IMR-90 (cell line): Measurements from ENCODE around the gene ZNF280B. TPM values are rescaled to one million over a fixed set of nuclear protein-coding genes. Genes with fewer than 3 reads are reported as not detected.

Source experiments
- ATAC-seq: fragments of 200-7000 bp; cut with Tn5 transposase; 2 replicates; pipeline ENCODE4 v1.9.1; 2020; ENCODE audit warnings: low read depth, mild to moderate bottlenecking, moderate library complexity
- BruUV-seq: library from RNA; stranded (reverse); fragments of 400-500 nt; replicated peaks from 2 replicates; lab custom pipeline; 2021; lab: Mats Ljungman, UMichigan
- CTCF ChIA-PET: fragments of 300-600 bp; formaldehyde crosslinking; extraction: SDS; loops from one replicate; lab custom pipeline; 2021; ENCODE audit warnings: antibody characterized with exemption; lab: Yijun Ruan, JAX
- POLR2A ChIA-PET: fragments of 300-600 bp; sonication (Branson Sonifier 250); formaldehyde crosslinking; loops from one replicate; lab custom pipeline; 2022; ENCODE audit warnings: antibody characterized with exemption; ENCODE audit not compliant: unreplicated experiment; lab: Charles Lee
- DNase-seq: peaks from one replicate; pipeline ENCODE4 v3.0.0; 2013
- H2AFZ ChIP-seq: replicated peaks from 2 replicates; pipeline ENCODE3; 2013; ENCODE audit warnings: low read length, mild to moderate bottlenecking; ENCODE audit not compliant: poor library complexity
- H2AK5ac ChIP-seq: 2 replicates; pipeline ENCODE4 v1.6.1; 2013; ENCODE audit warnings: low read depth, low read length, inconsistent platforms
- H2AK9ac ChIP-seq: replicated peaks from 2 replicates; pipeline ENCODE3; 2013; ENCODE audit warnings: mild to moderate bottlenecking, low read depth, low read length, moderate library complexity; ENCODE audit not compliant: poor library complexity
- H2BK120ac ChIP-seq: 2 replicates; pipeline ENCODE4 v1.6.1; 2013; ENCODE audit warnings: low read depth, low read length, inconsistent platforms
- H2BK15ac ChIP-seq: 3 replicates; pipeline ENCODE4 v1.6.1; 2013; ENCODE audit warnings: low read depth, low read length, inconsistent platforms
- H2BK20ac ChIP-seq: 2 replicates; pipeline ENCODE4 v1.6.1; 2013; ENCODE audit warnings: low read depth, mild to moderate bottlenecking, inconsistent platforms, low read length, moderate library complexity
- H2BK5ac ChIP-seq: 2 replicates; pipeline ENCODE4 v1.6.1; 2013; ENCODE audit warnings: mild to moderate bottlenecking, low read depth, low read length, inconsistent platforms; ENCODE audit not compliant: poor library complexity, severe bottlenecking
- H3K14ac ChIP-seq: replicated peaks from 2 replicates; pipeline ENCODE4 v1.6.1; 2013; ENCODE audit warnings: low read depth, low read length, inconsistent platforms
- H3K18ac ChIP-seq: 2 replicates; pipeline ENCODE4 v1.6.1; 2013; ENCODE audit warnings: low read depth, low read length, control low read depth
- H3K23ac ChIP-seq: 2 replicates; pipeline ENCODE4 v1.6.1; 2013; ENCODE audit warnings: low read depth, low read length, inconsistent platforms
- H3K27ac ChIP-seq: 2 replicates; pipeline ENCODE4 v1.5.1; 2013; ENCODE audit warnings: mild to moderate bottlenecking, control low read depth, low read length; ENCODE audit not compliant: insufficient read depth
- H3K27me3 ChIP-seq: 2 replicates; pipeline ENCODE4 v1.6.1; 2013; ENCODE audit warnings: low read length; ENCODE audit not compliant: control insufficient read depth, insufficient read depth
- H3K36me3 ChIP-seq: 2 replicates; pipeline ENCODE4 v1.6.1; 2013; ENCODE audit warnings: low read length, mixed read lengths; ENCODE audit not compliant: control insufficient read depth, insufficient read depth
- H3K4ac ChIP-seq: 2 replicates; pipeline ENCODE4 v1.6.1; 2013; ENCODE audit warnings: low read depth, low read length, inconsistent platforms
- H3K4me1 ChIP-seq: 2 replicates; pipeline ENCODE4 v1.6.1; 2013; ENCODE audit warnings: low read length, mixed read lengths; ENCODE audit not compliant: control insufficient read depth, insufficient read depth
- H3K4me2 ChIP-seq: 2 replicates; pipeline ENCODE4 v1.6.1; 2013; ENCODE audit warnings: low read depth, mild to moderate bottlenecking, control low read depth, low read length, moderate library complexity
- H3K4me3 ChIP-seq: 2 replicates; pipeline ENCODE4 v1.5.1; 2013; ENCODE audit warnings: low read depth, mild to moderate bottlenecking, control low read depth, low read length, moderate library complexity; ENCODE audit not compliant: insufficient read depth
- H3K56ac ChIP-seq: 2 replicates; pipeline ENCODE4 v1.6.1; 2013; ENCODE audit warnings: low read length, inconsistent platforms; ENCODE audit not compliant: insufficient read depth; ENCODE audit errors: extremely low read depth
- H3K79me1 ChIP-seq, 2 experiments: 2 replicates each; pipeline ENCODE4 v1.6.1; 2013; ENCODE audit warnings: low read length in 2 of 2, inconsistent platforms in 1 of 2, low read depth in 1 of 2
- H3K9ac ChIP-seq: 2 replicates; pipeline ENCODE4 v1.6.1; 2013; ENCODE audit warnings: low read depth, low read length, control low read depth
- H3K9me1 ChIP-seq: 2 replicates; pipeline ENCODE4 v1.6.1; 2013; ENCODE audit warnings: low read length, inconsistent platforms; ENCODE audit not compliant: insufficient read depth
- H3K9me3 ChIP-seq: 2 replicates; pipeline ENCODE4 v1.6.1; 2013; ENCODE audit warnings: low read length; ENCODE audit not compliant: control insufficient read depth, insufficient read depth
- H4K20me1 ChIP-seq: 2 replicates; pipeline ENCODE4 v1.6.1; 2013; ENCODE audit warnings: low read length, inconsistent platforms; ENCODE audit not compliant: insufficient read depth
- H4K5ac ChIP-seq: 2 replicates; pipeline ENCODE4 v1.6.1; 2013; ENCODE audit warnings: mild to moderate bottlenecking, low read depth, low read length, control low read depth
- H4K8ac ChIP-seq, 2 experiments: 2 replicates each; pipeline ENCODE4 v1.6.1; 2013; ENCODE audit warnings: low read depth in 2 of 2, low read length in 2 of 2, control low read depth in 1 of 2, inconsistent platforms in 1 of 2
- H4K91ac ChIP-seq: 2 replicates; pipeline ENCODE4 v1.6.1; 2013; ENCODE audit warnings: low read depth, low read length, inconsistent platforms; ENCODE audit not compliant: insufficient read depth
- BHLHE40 ChIP-seq: fragments of 150-350 bp; IDR thresholded peaks from 2 replicates; pipeline ENCODE4 v1.6.1; 2016; ENCODE audit warnings: mild to moderate bottlenecking, low read depth, low read length
- CEBPB ChIP-seq: IDR thresholded peaks from 2 replicates; pipeline ENCODE4 v1.6.1; 2012; ENCODE audit warnings: low read depth, low read length, improper control_type of control experiment
- CHD1 ChIP-seq: IDR thresholded peaks from 2 replicates; pipeline ENCODE4 v1.6.1; 2012; ENCODE audit warnings: low read depth, low read length, improper control_type of control experiment
- FOS ChIP-seq: fragments of 150-350 bp; IDR thresholded peaks from 2 replicates; pipeline ENCODE4 v1.6.1; 2016; ENCODE audit warnings: low read depth, low read length
- MAFK ChIP-seq: IDR thresholded peaks from 2 replicates; pipeline ENCODE4 v1.6.1; 2012; ENCODE audit warnings: low read depth, low read length, improper control_type of control experiment
- MAZ ChIP-seq: IDR thresholded peaks from 2 replicates; pipeline ENCODE4 v1.6.1; 2012; ENCODE audit warnings: low read depth, mild to moderate bottlenecking, low read length, improper control_type of control experiment, moderate library complexity, borderline replicate concordance
- MXI1 ChIP-seq: IDR thresholded peaks from 2 replicates; pipeline ENCODE4 v1.6.1; 2012; ENCODE audit warnings: low read depth, mild to moderate bottlenecking, low read length, moderate library complexity, borderline replicate concordance
- NFE2L2 ChIP-seq: fragments of 150-350 bp; IDR thresholded peaks from 2 replicates; pipeline ENCODE4 v1.6.1; 2016; ENCODE audit warnings: low read depth, mild to moderate bottlenecking, low read length
- POLR2A ChIP-seq: IDR thresholded peaks from 2 replicates; pipeline ENCODE4 v1.6.1; 2012; ENCODE audit warnings: mild to moderate bottlenecking, low read depth, low read length
- RAD21 ChIP-seq: IDR thresholded peaks from 2 replicates; pipeline ENCODE4 v1.6.1; 2012; ENCODE audit warnings: low read length, improper control_type of control experiment
- RCOR1 ChIP-seq: IDR thresholded peaks from 2 replicates; pipeline ENCODE4 v1.6.1; 2012; ENCODE audit warnings: mild to moderate bottlenecking, low read length, improper control_type of control experiment; ENCODE audit not compliant: insufficient replicate concordance
- RFX5 ChIP-seq: IDR thresholded peaks from 2 replicates; pipeline ENCODE4 v1.8.0; 2012; ENCODE audit warnings: low read depth, mild to moderate bottlenecking, low read length, moderate library complexity
- SMC3 ChIP-seq: fragments of 150-350 bp; IDR thresholded peaks from 2 replicates; pipeline ENCODE4 v1.6.1; 2016; ENCODE audit warnings: low read depth, mild to moderate bottlenecking, antibody characterized with exemption, low read length, moderate library complexity
- USF2 ChIP-seq: fragments of 150-350 bp; IDR thresholded peaks from 2 replicates; pipeline ENCODE4 v1.6.1; 2017; ENCODE audit warnings: mild to moderate bottlenecking, antibody characterized with exemption, low read length, low read depth
- WGBS, 2 experiments: methylation state at CpG; one replicate each; pipeline versions ENCODE4 v1.1.5 to v1.1.7; 2013; ENCODE audit warnings: missing lambda C conversion rate in 2 of 2; ENCODE audit not compliant: insufficient read length in 1 of 2; ENCODE audit errors: extremely low coverage in 2 of 2; 5-methylcytosine and 5-hydroxymethylcytosine counted together
- dilution Hi-C: fragments of 300-500 bp; cut with HindIII; formaldehyde crosslinking; loops from one replicate; pipeline ENCODE4 v1.14.3; 2018; ENCODE audit warnings: low sequenced_read_pairs; ENCODE audit not compliant: unreplicated experiment
- in situ Hi-C: fragments of 300-500 bp; cut with MboI; formaldehyde crosslinking; loops from 3 replicates; pipeline ENCODE4 v1.14.3; 2019; ENCODE audit warnings: low sequenced_read_pairs, inconsistent platforms, mixed read lengths
- intact Hi-C: fragments of 100-400 bp; cut with micrococcal nuclease; formaldehyde crosslinking; loops from 2 replicates; pipeline ENCODE4 v1.10.0; 2022
- polyA plus RNA-seq, 3 experiments: library from polyadenylated mRNA; depleted of rRNA; stranded (reverse); fragments of >200 nt; gene quantifications; 2 replicates each; pipeline ENCODE4 v1.2.3, GENCODE V29; 2012; ENCODE audit warnings: low replicate concordance in 1 of 3
- total RNA-seq: library from RNA; depleted of rRNA; stranded (reverse); fragments of >200 nt; gene quantifications from 2 replicates; pipeline ENCODE4 v1.2.3, GENCODE V29; 2012
- TF ChIP-seq, protein P1 (sequence below): fragments of 150-350 bp; IDR thresholded peaks from 2 replicates; pipeline ENCODE4 v1.6.1; 2016; ENCODE audit warnings: low read depth, mild to moderate bottlenecking, low read length, moderate library complexity, borderline replicate concordance
- TF ChIP-seq, protein P2 (sequence below): conservative IDR thresholded peaks from 2 replicates; pipeline ENCODE4 v1.5.1; 2012; ENCODE audit warnings: mild to moderate bottlenecking, low read depth, low read length, improper control_type of control experiment

Gene ZNF280B
- total and polyA plus RNA-seq, 2 of the 4 experiments (the other 2 are of a cell fraction), result 0.65 to 1.4 TPM

DNA sequence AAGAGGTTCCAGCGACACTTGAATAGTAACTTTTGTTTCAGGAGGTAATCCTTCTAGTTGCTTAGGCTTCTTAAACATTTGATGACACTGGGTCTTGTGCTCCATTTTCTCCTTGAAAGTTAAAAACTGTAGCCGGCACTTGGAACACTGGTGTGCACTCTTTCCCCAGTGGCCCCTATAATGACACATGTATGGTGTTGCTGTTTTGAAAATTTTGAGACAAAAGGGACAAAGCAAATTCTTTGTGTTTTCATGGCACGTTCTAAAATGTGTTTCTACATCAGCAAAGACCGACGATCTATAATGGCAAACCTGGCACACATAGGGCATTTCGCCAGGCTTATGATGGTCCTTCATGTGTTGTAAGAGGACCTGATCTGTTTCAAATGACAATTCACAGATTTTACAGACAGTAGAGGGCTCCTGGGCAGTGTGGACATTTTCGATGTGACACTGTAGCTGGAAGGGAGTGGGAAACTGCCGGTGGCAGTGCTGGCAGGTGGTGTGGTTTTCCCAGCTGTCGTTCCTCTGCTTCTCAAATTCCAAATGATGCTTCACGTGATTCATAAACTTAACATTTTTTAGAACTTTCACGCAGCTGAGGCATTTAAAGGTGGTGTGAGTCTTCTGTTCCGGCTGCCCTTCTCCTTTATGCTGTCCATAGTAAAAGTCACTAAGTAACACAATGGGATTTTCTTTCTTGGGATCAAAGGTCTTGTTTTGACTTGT lies 20.5 kb downstream of the ZNF280B start:
- no peak overlapping the region for H2BK20ac ChIP-seq
- ATAC-seq (no peak), DNase-seq (no peak)
- H3K56ac ChIP-seq, result no peak overlapping the region
- no peak overlapping the region for H2AK9ac ChIP-seq
- H2AK5ac ChIP-seq, result no peak overlapping the region
- H2AFZ ChIP-seq, result no peak overlapping the region
- no peaks in the 10 kb centered on the region for H3K4me1 ChIP-seq
- no peak overlapping the region for H4K91ac ChIP-seq
- no peak overlapping the region for H2BK120ac ChIP-seq
- no peak overlapping the region for H3K4me3 ChIP-seq
- dilution Hi-C loops (no loop called here), intact Hi-C loops (no loop called here), in situ Hi-C loops (no loop called here)
- no peak overlapping the region for H3K14ac ChIP-seq
- no peaks in the 10 kb centered on the region for H3K27me3 ChIP-seq
- ChIA-PET POLR2A (no interaction called here), CTCF (no interaction called here)
- H3K27ac ChIP-seq, result no peak overlapping the region
- no peak for TF ChIP-seq BHLHE40
- TF ChIP-seq MAFK, result no peak
- no peak for TF ChIP-seq RCOR1
- TF ChIP-seq RFX5, result no peak
- TF ChIP-seq SMC3, result no peak
- no peak for TF ChIP-seq CHD1
- no peak for TF ChIP-seq NFE2L2
- TF ChIP-seq, protein P1, sequence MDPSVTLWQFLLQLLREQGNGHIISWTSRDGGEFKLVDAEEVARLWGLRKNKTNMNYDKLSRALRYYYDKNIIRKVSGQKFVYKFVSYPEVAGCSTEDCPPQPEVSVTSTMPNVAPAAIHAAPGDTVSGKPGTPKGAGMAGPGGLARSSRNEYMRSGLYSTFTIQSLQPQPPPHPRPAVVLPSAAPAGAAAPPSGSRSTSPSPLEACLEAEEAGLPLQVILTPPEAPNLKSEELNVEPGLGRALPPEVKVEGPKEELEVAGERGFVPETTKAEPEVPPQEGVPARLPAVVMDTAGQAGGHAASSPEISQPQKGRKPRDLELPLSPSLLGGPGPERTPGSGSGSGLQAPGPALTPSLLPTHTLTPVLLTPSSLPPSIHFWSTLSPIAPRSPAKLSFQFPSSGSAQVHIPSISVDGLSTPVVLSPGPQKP, result no peak
- TF ChIP-seq, protein P2, sequence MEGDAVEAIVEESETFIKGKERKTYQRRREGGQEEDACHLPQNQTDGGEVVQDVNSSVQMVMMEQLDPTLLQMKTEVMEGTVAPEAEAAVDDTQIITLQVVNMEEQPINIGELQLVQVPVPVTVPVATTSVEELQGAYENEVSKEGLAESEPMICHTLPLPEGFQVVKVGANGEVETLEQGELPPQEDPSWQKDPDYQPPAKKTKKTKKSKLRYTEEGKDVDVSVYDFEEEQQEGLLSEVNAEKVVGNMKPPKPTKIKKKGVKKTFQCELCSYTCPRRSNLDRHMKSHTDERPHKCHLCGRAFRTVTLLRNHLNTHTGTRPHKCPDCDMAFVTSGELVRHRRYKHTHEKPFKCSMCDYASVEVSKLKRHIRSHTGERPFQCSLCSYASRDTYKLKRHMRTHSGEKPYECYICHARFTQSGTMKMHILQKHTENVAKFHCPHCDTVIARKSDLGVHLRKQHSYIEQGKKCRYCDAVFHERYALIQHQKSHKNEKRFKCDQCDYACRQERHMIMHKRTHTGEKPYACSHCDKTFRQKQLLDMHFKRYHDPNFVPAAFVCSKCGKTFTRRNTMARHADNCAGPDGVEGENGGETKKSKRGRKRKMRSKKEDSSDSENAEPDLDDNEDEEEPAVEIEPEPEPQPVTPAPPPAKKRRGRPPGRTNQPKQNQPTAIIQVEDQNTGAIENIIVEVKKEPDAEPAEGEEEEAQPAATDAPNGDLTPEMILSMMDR, result no peak
- TF ChIP-seq FOS, result no peak
- TF ChIP-seq USF2, result no peak
- no peak for TF ChIP-seq CEBPB
- TF ChIP-seq POLR2A, result no peak
- TF ChIP-seq MAZ, result no peak
- TF ChIP-seq RAD21, result no peak
- no peak for TF ChIP-seq MXI1
- no peak overlapping the region for H3K18ac ChIP-seq
- H3K4me2 ChIP-seq, result no peak overlapping the region
- no peaks in the 10 kb centered on the region for H3K9me3 ChIP-seq
- no peaks in the 10 kb centered on the region for H3K79me1 ChIP-seq
- H2BK15ac ChIP-seq, result no peak overlapping the region
- no peaks in the 10 kb centered on the region for H3K36me3 ChIP-seq
- WGBS, 2 experiments, result no CpG with 5 or more reads among the region's 12 CpGs
- BruUV-seq, result TSS peak; percentile 65
- no peak overlapping the region for H4K5ac ChIP-seq
- H3K4ac ChIP-seq, result no peak overlapping the region
- H4K20me1 ChIP-seq, result no peaks in the 10 kb centered on the region
- no peaks in the 10 kb centered on the region for H3K9me1 ChIP-seq
- no peak overlapping the region for H2BK5ac ChIP-seq
- no peak overlapping the region for H3K23ac ChIP-seq
- H3K9ac ChIP-seq, result no peak overlapping the region
- no peak overlapping the region for H4K8ac ChIP-seq
